HFF-Myc (cell line): ENCODE measurements around the gene MTMR11.

Source experiments
- DNase-seq: peaks from one replicate; pipeline ENCODE4 v3.0.0-alpha.2; 2011; ENCODE audit warnings: low read depth; ENCODE audit errors: extremely low read depth
- H3K4me3 ChIP-seq: replicated peaks from 2 replicates; pipeline ENCODE4 v1.5.1; 2011; ENCODE audit warnings: low read depth, mild to moderate bottlenecking, control low read depth, low read length
- TF ChIP-seq, protein P1 (sequence below): IDR thresholded peaks from 2 replicates; pipeline ENCODE4 v1.5.1; 2012; ENCODE audit warnings: mild to moderate bottlenecking, low read depth, low read length, control low read depth; ENCODE audit errors: missing control alignments

MTMR11 gene

DNA sequence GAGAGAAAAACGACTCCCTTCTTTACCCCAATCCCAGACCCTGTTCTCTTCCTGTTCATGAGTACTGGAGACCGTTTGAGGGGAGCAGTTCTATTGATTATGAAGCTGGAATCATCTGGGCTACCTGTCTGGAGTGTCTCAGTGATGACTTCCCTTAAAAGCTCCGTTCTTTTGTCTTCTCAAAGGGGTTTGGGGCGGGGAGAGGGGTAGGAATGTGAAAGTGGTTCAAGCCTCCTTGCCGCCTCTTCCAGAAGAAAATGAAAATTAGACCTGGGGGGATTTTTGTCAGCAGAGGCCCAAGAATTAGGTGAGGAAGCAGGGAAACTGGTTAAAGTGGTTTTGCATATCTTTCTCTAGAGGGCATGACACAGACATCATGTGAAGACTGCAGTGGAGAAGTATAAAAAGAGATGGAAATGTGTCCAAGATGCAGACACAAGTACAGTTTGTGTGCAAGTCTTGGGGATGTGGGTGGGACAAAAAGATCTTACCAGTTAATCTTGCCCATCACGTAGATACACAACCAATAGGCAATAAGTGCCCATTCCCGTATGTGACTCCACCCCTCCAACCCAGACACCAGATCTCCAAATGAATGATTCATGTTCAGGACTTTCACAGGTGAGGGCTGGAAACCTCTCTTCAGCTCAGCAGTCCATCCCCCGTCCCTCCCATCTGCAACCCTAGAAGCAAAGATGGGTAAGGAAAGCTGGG lies 470 bp upstream of the MTMR11 start:
- peak overlapping the region; percentile 60 for H3K4me3 ChIP-seq
- TF ChIP-seq, protein P1, sequence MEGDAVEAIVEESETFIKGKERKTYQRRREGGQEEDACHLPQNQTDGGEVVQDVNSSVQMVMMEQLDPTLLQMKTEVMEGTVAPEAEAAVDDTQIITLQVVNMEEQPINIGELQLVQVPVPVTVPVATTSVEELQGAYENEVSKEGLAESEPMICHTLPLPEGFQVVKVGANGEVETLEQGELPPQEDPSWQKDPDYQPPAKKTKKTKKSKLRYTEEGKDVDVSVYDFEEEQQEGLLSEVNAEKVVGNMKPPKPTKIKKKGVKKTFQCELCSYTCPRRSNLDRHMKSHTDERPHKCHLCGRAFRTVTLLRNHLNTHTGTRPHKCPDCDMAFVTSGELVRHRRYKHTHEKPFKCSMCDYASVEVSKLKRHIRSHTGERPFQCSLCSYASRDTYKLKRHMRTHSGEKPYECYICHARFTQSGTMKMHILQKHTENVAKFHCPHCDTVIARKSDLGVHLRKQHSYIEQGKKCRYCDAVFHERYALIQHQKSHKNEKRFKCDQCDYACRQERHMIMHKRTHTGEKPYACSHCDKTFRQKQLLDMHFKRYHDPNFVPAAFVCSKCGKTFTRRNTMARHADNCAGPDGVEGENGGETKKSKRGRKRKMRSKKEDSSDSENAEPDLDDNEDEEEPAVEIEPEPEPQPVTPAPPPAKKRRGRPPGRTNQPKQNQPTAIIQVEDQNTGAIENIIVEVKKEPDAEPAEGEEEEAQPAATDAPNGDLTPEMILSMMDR = no peak
- DNase-seq = peak; percentile 36

DNA sequence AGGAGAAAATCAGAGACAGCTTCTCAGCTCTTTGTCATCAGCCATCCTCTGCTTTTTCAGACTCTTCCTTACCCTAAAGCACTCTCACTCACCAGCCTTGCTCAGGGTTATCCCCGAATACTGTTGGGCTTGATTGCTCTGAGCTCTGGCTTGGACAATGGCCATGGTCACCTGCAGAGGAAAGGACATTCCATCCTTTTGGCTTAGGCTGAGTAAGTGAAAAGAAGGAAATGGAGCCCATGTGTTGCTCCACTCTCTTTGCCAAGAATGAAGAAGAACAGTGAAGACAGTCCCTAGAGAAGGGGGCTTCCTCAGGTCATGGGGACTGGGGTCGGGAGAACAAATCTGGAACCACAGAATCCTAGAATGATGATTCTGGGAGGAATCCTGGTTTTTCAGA lies 2.3 kb downstream of the MTMR11 start:
- TF ChIP-seq, protein P1 = no peak
- H3K4me3 ChIP-seq = no peak overlapping the region
- DNase-seq = no peak

DNA sequence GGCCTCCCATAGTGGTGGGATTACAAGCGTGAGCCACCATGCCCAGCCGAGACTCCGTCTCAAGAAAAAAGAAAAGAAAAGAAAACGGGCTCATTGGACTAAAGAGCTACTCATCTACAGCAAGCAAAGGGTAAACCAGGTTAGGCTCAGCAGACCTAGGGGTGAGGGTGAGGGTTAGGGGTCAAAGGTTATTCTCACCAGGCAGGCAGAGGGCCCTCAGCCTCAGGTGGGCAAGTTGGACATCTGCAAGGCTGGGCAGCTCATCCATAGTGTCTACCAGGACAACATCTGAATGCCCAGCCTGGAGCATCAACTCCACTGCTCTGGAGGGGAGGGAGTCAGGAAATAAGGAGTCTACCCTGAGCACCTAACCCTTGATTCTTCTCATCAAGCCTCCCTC lies 3.5 kb downstream of the MTMR11 start:
- DNase-seq = no peak
- no peak overlapping the region for H3K4me3 ChIP-seq
- TF ChIP-seq, protein P1 = no peak

DNA sequence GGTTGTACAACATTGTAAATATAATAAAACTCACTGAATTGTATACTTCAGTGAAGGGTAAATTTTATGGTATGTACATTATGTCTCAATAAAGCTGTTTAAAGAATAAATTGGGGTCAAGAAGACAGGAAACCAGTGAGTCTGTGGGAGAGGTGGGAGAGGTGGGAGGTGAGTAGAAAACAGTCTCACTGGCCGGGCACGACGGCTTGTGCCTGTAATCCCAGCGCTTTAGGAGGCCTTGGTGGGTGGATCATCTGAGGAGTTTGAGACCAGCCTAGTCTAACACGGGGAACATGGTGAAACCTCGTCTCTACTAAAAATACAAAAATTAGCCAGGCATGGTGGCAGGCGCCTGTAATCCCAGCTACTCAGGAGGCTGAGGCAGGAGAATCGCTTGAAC lies 4.2 kb downstream of the MTMR11 start:
- TF ChIP-seq, protein P1 = no peak

DNA sequence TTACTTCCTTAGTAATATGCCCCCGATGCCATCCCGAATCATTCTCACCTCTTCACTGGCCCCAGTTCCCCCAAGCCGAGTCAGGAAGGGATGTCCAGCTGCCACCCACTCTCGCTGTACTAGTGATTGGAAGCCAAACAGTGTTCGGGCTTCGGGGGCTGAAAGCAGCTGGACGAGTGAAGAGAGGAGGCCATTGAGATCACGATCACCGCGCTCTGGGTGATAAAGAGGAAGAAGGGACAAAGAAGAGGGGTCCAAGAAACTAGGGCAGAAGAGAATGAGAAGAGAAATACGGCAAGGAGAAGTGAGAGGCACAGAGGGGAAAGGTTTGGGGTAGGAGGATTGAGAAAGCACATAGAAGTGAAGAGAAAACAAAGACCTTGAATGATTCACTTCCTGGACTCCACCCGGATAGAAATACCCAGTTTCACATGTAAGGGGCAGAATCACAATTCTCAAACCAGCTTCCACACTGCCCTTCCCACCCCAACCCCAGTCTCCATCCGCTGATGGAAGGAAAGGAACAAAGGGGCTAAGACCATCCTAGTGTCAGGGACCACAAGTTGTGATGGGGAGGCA lies 5.4 kb downstream of the MTMR11 start:
- H3K4me3 ChIP-seq = no peak overlapping the region
- TF ChIP-seq, protein P1 = no peak
- no peak for DNase-seq

More for the DNA sequence above, 4.2 kb downstream of the MTMR11 start:
- DNase-seq = no peak
- no peak overlapping the region for H3K4me3 ChIP-seq

DNA sequence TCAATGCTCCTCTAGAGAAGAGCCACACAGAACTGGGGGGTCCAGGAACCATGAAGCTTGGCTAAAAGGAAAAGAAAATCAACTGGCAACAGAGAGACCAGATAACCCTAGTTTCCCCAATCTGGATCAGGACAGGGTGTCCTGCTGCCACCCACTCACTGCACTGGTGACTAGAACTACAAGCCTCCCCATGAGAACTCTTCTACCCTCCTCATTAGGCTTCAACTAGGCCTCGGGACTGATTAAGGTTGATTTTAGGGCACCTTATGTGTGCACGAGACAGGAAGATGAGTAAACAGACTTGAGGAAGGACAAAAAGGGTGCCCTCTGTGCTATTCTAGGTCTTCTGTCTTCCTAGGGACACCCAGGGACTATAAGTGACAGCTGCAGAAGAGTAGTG lies 6.8 kb downstream of the MTMR11 start:
- TF ChIP-seq, protein P1 = no peak
- no peak overlapping the region for H3K4me3 ChIP-seq
- no peak for DNase-seq
